Measurements from ENCODE around the gene TOGARAM1. TPM values are rescaled to one million over a fixed set of nuclear protein-coding genes. Genes with fewer than 3 reads are reported as not detected.

The TOGARAM1 gene
- total RNA-seq, 2 experiments from 2014 or later, result 8.4 to 8.7 TPM

DNA sequence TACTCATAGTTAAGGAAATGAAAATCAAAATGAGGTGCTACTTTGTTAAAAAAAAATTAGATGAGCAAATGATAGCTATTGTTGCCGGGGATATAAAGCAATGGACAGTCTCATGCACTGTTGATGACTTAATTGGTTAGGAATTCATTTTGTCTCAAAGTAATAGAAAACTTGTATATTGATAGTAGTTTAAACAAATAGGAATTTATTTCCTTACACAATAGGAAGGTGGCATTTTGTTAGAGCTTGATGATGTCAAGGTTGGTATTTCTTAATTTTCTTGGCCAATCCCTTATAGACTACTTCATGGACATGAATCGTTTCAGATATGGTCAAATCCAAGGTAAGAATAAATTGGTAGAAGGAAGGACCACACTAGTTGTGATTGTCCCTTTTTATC lies 129.7 kb downstream of the TOGARAM1 start:
- H3K9me3 Mint-ChIP-seq, result peaks cover 3% of the 10 kb centered on the region
- no peak for DNase-seq
- no peak overlapping the region for H3K27ac Mint-ChIP-seq
- ChIA-PET POLR2A (no interaction called here), CTCF (interaction anchor here (0.6 to 1.5 kb wide), 5 partner anchors 14 to 152 kb away, joined by 3 to 4 read pairs (median 3); partner anchors contain the start of gene FANCM)
- peaks cover 42% of the 10 kb centered on the region for H3K4me1 Mint-ChIP-seq
- peaks cover 42% of the 10 kb centered on the region for H3K36me3 Mint-ChIP-seq (ENCODE audit: low read depth)
- H3K4me3 Mint-ChIP-seq, result no peak overlapping the region
- H3K27me3 Mint-ChIP-seq, result no peaks in the 10 kb centered on the region

DNA sequence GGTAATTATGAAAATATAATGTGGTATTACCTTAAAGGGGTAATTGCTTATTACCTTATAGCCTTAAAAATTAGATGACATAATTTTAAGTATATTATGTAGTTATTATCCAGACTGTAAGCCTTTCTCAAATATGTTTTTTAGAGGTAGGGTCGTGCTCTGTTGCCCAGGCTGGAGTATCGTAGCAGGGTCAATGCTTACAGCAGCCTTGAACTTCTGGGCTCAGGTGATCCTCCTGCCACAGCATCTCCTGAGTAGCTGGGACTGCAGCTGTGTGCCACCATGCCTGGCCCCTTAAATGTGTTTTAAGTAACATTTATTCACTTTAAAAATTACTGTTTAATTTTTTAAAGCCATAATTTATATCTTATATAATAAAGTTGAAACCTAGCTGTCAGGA lies 132.3 kb downstream of the TOGARAM1 start:
- ChIA-PET POLR2A (no interaction called here), CTCF (no interaction called here)
- DNase-seq, result no peak
- Mint-ChIP-seq H3K9me3 (peaks cover 3% of the 10 kb centered on the region), H3K36me3 (ENCODE audit: low read depth) (peaks cover 51% of the 10 kb centered on the region), H3K27me3 (no peaks in the 10 kb centered on the region), H3K27ac (no peak overlapping the region), H3K4me1 (peaks cover 21% of the 10 kb centered on the region), H3K4me3 (no peak overlapping the region)

- POLR2A ChIA-PET, result interaction anchor here (0.7 kb wide), 1 partner anchor 185 kb away, joined by 10 read pairs; no protein-coding TSS in a partner anchor
- H3K27ac Mint-ChIP-seq, result no peak overlapping the region
These were observed 133.2 kb downstream of the TOGARAM1 start for GRCh38 chr14:45095143-45095542.

DNA sequence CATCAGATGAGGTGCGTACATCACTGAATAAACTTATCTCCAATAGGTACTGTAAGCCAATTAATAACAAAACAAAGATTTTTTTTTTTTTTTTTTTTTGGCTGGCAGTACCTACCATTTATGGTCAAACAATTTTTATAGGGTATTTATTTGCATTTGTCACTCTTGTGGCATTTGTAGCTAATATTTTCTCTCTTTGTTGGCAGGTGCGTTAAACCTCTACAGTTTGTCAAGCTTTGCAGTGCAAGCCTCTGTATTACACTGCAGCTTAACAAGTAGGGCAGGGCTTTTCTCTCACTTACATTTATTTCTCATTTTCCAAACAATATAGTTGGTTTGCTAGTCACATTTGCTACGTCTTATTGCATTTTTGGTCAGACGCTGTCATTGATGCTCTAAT lies 134.2 kb downstream of the TOGARAM1 start:
- peaks cover 3% of the 10 kb centered on the region for H3K9me3 Mint-ChIP-seq
- no peaks in the 10 kb centered on the region for H3K27me3 Mint-ChIP-seq
- peaks cover 4% of the 10 kb centered on the region for H3K4me1 Mint-ChIP-seq
- ChIA-PET POLR2A (no interaction called here), CTCF (no interaction called here)
- H3K36me3 Mint-ChIP-seq (ENCODE audit: low read depth), result peaks cover 55% of the 10 kb centered on the region
- no peak for DNase-seq
- H3K27ac Mint-ChIP-seq, result no peak overlapping the region
- no peak overlapping the region for H3K4me3 Mint-ChIP-seq

More at GRCh38 chr14:45095143-45095542, 133.2 kb downstream of the TOGARAM1 start:
- peaks cover 12% of the 10 kb centered on the region for H3K4me1 Mint-ChIP-seq
- peaks cover 3% of the 10 kb centered on the region for H3K9me3 Mint-ChIP-seq
- H3K4me3 Mint-ChIP-seq, result no peak overlapping the region
- no peak for DNase-seq
- H3K27me3 Mint-ChIP-seq, result no peaks in the 10 kb centered on the region
- CTCF ChIA-PET, result no interaction called here
- peaks cover 54% of the 10 kb centered on the region for H3K36me3 Mint-ChIP-seq (ENCODE audit: low read depth)

- Mint-ChIP-seq H3K4me3 (no peak overlapping the region), H3K27me3 (no peaks in the 10 kb centered on the region), H3K9me3 (no peaks in the 10 kb centered on the region), H3K36me3 (ENCODE audit: low read depth) (peaks cover 52% of the 10 kb centered on the region), H3K4me1 (no peaks in the 10 kb centered on the region), H3K27ac (no peak overlapping the region)
- ChIA-PET POLR2A (no interaction called here), CTCF (no interaction called here)
- DNase-seq, result no peak
These were observed 141.8 kb downstream of the TOGARAM1 start for GRCh38 chr14:45103806-45104205.

DNA sequence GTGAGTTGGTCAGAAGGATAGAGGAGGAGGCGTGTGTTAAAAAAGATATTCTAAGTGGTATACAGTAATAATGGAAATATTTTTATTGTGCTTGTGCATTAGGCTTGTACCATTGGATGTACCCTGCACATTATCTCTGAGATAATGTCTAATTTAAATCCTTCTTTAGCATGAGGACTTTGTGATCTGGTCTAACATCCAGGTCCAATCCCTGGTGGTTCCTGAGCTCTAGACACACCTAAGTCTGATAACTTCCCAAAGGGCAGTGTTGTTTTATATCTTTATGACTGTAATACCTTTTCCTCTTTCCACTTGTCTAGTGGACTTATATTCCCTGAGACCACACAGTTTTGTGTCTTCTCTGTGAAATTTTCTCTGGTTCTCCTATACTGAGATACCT lies 142.6 kb downstream of the TOGARAM1 start:
- Mint-ChIP-seq H3K9me3 (no peaks in the 10 kb centered on the region), H3K36me3 (ENCODE audit: low read depth) (peaks cover 53% of the 10 kb centered on the region), H3K4me1 (no peaks in the 10 kb centered on the region), H3K27ac (no peak overlapping the region), H3K27me3 (no peaks in the 10 kb centered on the region), H3K4me3 (no peak overlapping the region)
- POLR2A ChIA-PET, result no interaction called here
- no peak for DNase-seq
- CTCF ChIA-PET, result no interaction called here

DNA sequence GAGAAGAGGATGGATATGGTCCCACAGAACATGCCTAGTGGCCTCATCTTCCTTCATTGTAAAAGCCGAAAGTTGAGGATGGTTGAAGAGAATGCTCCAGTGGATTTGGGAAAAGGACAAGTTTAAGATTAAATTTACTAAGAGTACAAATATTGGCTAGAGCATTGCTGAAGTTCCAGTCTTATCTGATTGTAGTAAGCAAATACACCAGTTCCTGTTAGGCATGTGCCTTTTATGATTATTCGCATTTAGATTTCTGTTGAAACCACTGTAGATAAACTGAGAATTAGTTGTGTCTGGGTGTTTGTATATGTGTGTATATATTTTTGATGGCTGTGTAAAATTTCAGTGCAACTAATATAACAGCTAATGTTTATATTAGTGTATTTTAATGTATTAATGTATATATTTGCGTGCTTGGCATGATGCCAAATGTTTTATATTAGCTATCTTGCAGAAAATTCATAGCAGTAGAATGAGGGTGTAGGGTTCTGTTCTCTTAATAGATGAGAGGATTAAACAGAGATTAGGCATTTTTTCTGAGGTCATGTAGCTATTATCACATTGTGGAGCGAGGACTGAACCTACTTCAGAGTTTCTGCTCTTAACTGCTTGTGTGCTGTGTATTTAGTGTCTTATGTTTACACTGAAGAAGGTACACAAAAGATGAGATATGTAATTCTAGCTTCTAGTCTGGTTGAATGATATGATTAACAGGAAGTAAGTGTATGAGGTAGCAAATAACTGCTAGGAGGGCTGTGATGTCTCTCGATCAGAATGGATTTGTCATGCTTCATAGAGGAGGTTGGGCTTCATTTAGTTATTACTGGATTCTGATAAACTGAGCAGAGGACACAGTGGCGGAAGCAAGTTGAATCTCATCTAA lies 151.1 kb downstream of the TOGARAM1 start:
- DNase-seq, result no peak
- Mint-ChIP-seq H3K9me3 (no peaks in the 10 kb centered on the region), H3K27me3 (no peaks in the 10 kb centered on the region), H3K27ac (no peak overlapping the region), H3K36me3 (ENCODE audit: low read depth) (peaks cover 47% of the 10 kb centered on the region), H3K4me1 (peaks cover 8% of the 10 kb centered on the region), H3K4me3 (no peak overlapping the region)
- CTCF ChIA-PET, result interaction anchor here (0.6 to 1.3 kb wide), 4 partner anchors 11 to 22 kb away, joined by 3 read pairs; no protein-coding TSS in a partner anchor
- POLR2A ChIA-PET, result no interaction called here

DNA sequence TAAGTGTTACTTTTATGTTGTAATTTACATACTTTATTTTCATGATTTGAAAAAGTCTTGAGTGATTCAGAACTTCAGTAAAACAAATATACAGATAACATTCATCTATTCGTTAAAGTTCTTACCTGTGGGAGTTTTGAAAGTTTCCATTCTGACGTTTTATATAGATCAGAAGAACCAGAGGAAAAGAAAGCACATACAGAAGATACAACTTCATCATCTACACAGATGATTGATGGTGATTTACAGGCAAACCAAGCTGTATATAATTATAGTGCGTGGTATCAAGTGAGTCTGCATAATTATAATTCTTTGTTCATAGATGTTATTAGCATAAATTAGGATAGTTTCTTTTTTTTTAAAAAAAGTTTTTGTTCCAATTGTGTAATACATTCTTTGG lies 152.3 kb downstream of the TOGARAM1 start:
- H3K27ac Mint-ChIP-seq, result no peak overlapping the region
- no peaks in the 10 kb centered on the region for H3K9me3 Mint-ChIP-seq
- H3K27me3 Mint-ChIP-seq, result no peaks in the 10 kb centered on the region
- no peak for DNase-seq
- H3K36me3 Mint-ChIP-seq (ENCODE audit: low read depth), result peaks cover 49% of the 10 kb centered on the region
- peaks cover 8% of the 10 kb centered on the region for H3K4me1 Mint-ChIP-seq
- no peak overlapping the region for H3K4me3 Mint-ChIP-seq
- POLR2A ChIA-PET, result no interaction called here
- CTCF ChIA-PET, result interaction anchor here (1.3 kb wide), 1 partner anchor 10 kb away, joined by 3 read pairs; no protein-coding TSS in a partner anchor

DNA sequence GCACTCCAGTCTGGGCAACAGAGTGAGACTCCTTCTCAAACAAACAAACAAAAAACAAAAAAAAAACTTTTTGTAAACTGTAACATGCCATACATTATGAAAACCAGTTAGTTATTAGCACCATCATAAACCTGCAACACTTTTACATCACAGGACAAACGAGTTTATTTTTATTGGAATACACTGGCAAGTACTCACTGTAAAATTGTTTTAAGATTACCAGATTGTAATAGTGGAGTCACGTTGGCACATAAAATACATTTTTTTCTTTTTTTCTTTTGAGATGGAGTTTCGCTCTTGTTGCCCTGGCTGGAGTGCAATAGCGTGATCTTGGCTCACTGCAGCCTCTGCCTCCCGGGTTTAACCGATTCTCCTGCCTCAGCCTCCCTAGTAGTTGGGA lies 156.6 kb downstream of the TOGARAM1 start:
- Mint-ChIP-seq H3K4me3 (no peak overlapping the region), H3K27me3 (no peaks in the 10 kb centered on the region), H3K36me3 (ENCODE audit: low read depth) (peaks cover 54% of the 10 kb centered on the region), H3K27ac (no peak overlapping the region), H3K9me3 (no peaks in the 10 kb centered on the region), H3K4me1 (peaks cover 4% of the 10 kb centered on the region)
- DNase-seq, result no peak
- ChIA-PET POLR2A (no interaction called here), CTCF (no interaction called here)

DNA sequence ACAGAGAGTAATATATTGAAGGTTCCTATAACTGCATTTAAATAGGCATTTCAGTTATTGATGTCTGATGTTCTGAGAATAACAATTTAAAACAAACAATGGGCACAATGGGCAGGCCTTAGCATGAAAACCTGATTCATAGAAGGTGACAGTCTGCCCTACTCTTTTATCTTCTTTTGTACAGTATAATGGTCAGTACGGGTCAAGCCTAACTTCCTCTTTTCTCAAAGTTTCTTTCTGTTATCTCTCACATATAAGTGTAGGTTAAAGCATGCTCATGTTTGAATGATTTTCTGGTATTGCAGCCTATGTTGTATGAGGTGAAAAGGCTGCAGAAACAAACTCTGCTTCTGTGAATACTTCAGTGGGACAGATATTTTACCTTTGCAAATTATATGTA lies 158.1 kb downstream of the TOGARAM1 start:
- Mint-ChIP-seq H3K27ac (no peak overlapping the region), H3K9me3 (peaks cover 3% of the 10 kb centered on the region), H3K4me3 (no peak overlapping the region), H3K27me3 (no peaks in the 10 kb centered on the region), H3K4me1 (no peaks in the 10 kb centered on the region), H3K36me3 (ENCODE audit: low read depth) (peaks cover 51% of the 10 kb centered on the region)
- no peak for DNase-seq
- POLR2A ChIA-PET, result no interaction called here
- CTCF ChIA-PET, result no interaction called here

DNA sequence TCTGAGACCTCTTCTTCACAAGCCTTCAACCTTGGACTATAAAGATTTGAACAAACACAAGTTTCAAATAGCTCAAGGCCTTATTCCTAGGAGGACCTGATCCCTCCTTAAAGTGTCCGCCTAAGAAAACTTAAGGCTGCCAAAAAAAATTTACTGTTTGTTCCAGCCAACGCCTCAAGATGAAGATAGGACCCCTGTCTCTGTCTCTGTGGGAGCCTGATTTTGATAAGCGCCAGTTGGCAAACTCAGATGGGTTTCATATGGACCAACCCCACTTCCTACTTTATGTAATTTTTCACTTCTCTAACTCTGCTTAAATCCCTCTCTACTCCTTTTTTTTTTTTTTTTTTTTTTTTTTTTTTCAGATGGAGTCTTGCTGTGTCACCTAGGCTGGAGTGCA lies 161.3 kb downstream of the TOGARAM1 start:
- Mint-ChIP-seq H3K4me1 (peaks cover 4% of the 10 kb centered on the region), H3K27me3 (no peaks in the 10 kb centered on the region), H3K36me3 (ENCODE audit: low read depth) (peaks cover 47% of the 10 kb centered on the region), H3K4me3 (no peak overlapping the region), H3K27ac (no peak overlapping the region), H3K9me3 (peaks cover 3% of the 10 kb centered on the region)
- ChIA-PET POLR2A (interaction anchor here (0.7 kb wide), 1 partner anchor 123 kb away, joined by 4 read pairs; no protein-coding TSS in a partner anchor), CTCF (interaction anchor here (0.6 to 1.7 kb wide), 3 partner anchors 10 to 129 kb away, joined by 4 to 6 read pairs (median 5); no protein-coding TSS in a partner anchor)
- no peak for DNase-seq

Measured in activated CD4-positive, alpha-beta T cell treated with anti-CD3 and anti-CD28 coated beads, Interleukin-2, amount 10 ng/mL, durations not matched to agents 7 days and 5 days (primary cell).